NCI-H2107 treated with DMSO at 0.1 percent for 48 hours (cell line): ENCODE results near the gene THBS2.
A peak's percentile ranks its signal among the peaks of the same experiment; 100 is the strongest.
"Not testable (repeated sequence)": the region's sequence is repeated elsewhere in the genome, so short reads cannot be mapped to it uniquely, and the experiment has no call there.

Experiments
- DNase-seq: peaks from one replicate; lab custom pipeline; 2025; ENCODE audit not compliant: unreplicated experiment; lab: John Stamatoyannopoulos, UW

THBS2 gene

DNA sequence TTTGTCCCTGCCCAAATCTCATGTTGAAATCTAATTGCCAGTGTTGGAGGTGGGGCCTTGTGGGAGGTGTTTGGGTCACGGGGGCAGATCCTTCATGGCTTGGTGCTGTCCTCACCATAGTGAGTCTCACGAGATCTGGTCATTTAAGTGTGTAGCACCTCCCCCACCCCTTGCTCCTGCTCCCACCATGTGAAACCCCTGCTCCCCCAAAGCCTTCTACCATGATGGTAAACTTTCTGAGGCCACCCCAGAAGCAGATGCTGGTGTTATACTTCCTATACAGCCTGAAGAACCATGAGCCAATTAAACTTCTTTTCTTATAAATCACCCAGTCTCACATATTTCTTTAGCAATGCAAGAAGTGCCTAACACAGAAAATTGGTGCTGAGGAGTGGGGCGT, 19.9 kb upstream of the THBS2 start:
- no peak for DNase-seq

DNA sequence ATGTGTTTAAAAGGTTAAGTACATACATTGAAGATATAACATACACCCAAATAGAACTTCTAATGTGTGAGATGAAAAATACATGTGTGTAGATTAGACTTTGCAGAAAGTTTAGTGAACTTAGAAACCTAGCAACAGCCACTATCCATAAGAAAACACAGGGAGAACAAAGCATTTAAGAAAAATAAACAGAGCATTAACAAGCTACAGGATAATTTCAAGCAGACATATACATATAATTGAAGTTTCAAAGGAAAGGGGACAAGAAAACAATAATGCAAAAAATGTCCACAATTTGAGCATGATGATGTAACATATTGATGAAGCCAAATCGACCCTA, 18.2 kb upstream of the THBS2 start:
- DNase-seq = no peak

DNA sequence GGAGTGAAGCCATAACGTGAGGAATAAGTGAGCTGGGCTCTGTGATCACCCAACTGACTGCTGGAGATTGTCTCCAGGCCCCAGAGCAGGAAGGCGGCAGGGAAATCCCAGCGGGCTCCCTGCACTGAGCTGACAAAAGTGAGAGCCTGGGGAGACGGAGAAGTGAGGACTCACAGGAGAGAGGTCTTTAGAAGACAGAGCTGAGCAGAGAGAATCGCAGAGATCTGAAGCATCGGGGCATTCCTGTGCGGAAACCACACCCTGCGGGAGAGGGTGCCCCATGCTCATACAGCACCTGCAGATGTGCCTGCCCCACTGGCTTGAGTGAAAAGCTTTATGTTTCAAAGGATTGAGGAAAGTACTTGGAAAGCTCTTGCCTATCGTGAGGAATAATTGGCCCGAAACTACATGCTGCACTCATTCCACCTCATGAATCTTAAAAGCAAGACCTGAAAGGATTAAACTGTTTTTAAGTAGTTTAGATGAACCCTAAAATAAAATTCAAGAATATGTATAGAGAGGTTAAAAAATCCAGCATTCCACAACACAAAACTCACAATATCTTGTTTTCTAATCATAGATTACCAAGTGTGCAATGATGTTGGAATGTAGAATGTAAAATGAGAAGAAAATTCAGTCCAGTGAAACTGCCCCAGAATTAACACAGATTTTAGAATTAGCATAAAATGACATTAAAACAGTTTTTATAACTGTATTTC, 17.7 kb upstream of the THBS2 start:
- DNase-seq = no peak

DNA sequence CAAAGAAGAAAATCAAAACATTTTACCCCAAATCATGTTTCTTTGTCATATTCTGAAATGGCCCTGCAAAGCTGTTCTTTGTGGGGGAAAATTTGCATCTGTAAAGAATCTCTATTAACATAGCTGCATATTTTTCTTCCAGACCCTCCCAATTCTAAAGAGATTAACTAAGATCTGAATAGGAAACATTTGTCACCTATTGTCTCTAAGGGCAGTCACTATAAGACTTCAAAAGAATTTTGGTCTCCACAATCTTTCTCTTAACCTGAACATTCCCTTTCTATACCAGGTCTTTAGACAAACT, 16.4 kb upstream of the THBS2 start:
- not testable (repeated sequence) for DNase-seq

DNA sequence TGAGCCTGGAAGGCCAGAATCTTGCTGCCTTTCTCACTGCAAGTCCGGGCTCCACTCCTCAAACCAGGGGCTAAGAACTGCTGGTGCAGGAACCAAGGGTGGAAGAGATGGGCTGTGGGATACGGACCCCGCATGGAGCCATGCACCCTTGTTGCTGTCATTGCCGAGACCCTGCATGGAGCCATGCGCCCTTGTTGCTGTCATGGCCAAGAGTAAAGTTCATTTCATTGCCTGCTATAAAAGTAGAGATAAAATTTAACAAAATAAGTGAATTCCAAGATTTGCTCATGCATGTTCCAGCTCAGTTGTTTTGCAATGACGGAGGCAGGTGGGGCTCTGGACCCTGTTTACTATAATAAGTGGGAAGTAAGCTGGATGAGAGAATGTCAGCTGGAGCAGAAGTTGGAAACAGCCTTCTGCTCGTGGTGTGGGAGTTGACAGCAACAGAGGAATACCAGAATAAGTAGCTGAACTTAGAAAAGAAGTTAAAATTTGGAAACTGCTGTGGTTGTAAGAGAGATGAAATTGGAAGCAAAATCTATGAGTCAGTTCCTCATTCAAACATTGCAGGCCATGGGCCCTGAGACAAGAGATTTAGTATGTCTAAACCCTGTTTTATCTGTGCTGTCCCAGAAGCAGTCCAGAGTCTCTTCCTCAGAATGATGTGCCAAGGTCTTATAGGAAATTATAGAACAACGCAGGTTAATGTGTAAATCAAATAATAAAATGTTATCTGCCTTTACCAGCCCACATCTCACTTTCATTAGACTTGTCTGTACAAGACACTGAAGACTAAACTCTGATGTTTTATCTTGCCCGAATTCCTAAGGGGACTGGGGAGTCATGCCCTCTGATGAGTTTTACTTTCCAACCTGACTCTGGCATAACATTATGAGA, 15.8 kb upstream of the THBS2 start:
- DNase-seq = no peak

DNA sequence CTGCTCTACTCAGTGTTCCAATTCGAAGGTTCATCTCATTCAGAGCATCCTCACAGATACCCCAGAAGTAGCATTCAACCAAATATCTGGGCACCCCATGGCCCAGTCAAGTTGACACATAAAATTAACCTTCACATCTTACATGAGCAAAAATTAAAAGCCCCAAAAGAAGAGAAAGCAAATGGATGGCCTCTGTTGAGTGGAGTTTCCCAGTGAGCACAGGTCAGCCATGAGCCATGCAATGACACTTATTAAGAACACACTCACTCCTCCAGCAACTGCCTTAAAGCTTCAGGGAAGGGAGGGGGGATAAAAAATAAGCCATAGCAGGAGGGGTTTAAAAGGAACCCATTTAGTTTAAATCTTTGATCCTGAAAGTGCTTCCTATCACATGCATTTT, 14.6 kb upstream of the THBS2 start:
- no peak for DNase-seq

DNA sequence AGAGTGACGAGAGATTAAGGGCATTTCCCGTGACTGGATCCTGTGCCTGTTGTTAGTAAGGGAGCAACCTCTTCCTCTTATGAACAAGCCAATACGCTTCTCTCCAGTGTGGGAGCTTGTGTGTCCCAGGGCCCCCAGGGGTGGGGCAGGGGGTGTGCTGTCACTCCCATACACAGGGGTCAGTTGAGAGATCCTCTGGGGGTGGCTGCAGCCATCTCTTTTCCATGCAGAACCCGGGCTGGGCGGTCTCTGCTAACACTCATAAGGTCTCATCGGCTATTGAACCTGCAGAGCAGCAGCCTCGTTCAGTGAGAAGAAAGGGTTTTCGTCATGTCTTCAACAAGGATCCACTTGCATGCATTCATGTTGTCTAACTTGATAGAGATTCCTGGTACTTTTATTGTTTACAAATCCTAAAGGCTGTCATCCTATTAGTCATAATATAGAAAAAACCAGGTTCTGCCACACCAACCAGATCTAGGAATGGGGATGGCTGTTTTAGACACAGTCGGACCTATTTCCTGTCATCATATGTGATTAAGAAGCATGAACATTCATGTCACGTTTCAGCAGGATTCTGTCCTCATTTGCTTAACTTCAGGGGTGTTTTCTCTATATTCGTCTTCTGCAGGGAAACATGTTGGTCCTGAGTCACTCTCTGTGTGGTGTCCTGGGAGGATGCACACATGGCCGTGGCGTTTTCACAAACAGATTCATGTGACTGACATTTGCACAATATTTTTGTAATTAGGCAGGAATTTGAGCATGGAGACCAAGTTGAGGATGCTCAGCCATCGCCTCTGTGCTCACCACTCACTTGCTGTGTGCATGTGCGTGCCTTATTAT, 13.3 kb upstream of the THBS2 start:
- no peak for DNase-seq

DNA sequence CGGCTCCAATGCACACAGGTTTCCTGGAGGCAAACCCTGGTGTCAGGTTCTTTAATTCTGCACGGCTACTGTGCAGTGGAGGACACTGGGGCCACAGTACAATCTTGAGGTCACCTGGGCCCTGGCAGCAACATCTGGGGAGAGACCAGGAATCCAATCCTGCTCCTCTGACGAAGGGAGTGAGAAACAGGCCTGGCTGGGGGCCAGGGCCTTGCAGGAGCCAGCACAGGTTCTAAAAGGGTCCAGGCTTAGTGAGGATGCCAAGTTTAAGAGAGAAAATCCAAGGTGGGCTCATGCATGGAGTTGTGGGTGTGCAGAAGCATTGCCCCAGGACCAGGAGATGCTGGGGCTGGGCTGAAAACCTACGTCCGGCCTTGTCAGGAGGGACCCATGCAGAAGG, 12.6 kb upstream of the THBS2 start:
- DNase-seq = no peak

DNA sequence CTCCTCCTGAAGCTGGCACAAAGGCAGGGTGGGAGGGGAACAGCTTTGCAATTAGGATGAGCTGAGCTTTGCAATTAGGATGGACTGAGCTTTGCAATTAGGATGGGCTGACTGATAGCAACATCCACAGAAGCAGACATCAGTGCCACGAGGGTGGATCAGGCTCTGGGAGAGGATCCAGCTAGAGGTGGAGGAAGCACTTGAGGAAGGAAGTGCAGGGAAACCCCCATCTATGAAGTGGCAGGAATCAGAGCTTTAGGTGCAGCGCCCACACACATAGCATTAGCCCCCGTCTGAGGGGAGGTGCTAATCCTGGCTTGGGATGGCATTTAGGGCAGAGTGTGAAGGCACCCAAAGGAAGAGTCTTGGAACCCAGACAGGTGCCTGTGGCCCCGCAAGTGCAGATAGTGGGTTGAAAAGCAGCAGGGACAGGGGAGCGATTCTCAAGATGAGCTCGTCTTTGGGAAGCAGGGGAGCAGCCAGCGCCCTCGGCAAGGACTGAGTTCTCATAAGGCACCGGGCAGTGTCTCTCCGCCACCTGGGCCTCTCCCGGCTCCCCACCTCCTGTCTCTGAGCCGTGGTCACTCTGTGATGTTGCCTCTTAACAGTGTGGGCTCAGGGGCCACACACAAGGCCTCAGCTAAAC, 12.0 kb upstream of the THBS2 start:
- DNase-seq = no peak

DNA sequence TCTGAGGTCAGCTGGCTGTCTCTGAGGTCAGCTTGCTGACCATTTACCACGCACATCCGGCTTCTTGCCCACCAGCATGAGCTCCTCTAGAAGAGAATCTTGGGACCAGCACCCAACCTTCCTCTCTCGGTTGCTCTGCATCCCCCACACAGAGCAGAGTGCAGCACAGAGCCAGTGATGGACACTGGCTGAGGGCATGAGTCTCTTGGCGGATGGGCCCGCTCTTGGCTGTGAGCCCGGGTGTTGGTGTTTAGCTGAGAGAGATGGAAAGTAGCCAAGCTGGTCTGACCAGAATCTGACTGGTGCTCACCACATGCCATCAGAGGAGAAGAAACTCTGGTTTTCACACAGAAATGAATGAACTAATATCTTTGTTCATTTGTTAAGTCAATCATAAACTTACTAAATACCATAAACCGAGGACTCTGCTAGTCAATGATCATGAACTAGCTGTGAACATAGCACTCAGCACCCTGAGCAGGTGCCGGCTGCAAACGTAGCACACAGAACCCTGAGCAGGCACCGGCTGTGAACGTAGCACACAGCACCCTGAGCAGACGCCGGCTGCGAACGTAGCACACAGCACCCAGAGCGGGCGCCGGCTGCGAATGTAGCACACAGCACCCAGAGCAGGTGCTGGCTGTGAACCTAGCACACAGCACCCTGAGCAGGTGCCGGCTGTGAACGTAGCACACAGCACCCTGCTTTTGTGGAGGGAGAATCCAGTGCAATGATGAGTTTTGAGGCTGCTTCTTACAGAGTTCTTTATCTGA, 10.4 kb upstream of the THBS2 start:
- no peak for DNase-seq

DNA sequence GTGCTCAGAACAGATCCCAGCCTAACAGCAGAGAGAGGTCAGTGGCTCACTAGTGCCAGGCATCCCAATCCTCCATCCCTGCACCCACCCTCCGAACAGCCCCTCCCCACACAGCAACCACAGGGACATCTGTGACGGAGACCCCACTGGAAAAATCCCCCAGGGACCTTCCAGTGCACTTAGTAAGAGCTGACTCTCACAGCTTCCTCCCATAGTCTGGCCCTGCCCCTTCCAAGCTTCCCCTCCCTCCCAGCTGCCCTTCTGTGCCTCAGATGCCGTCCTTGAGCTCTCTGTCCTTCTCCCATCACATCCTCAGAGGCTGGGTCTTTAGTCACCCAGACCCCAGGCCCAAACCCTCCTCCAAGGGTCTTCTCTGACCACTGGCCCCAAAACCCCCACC, 9.7 kb upstream of the THBS2 start:
- DNase-seq = no peak

DNA sequence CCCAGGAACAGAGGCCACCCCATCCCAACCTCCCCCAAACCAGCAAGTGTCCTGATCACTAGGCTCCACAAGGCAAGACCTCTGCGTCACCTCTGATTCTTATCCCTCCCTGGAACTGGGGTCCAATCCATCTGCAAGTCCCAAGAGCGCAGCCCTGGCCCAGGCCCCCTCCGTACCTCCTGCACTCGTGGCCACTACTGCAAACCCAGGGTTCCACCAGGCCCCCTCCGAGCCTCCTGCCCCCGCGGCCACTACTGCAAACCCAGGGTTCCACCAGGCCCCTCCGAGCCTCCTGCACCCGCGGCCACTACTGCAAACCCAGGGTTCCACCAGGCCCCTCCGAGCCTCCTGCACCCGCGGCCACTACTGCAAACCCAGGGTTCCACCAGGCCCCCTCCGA, 9.0 kb upstream of the THBS2 start:
- not testable (repeated sequence) for DNase-seq

DNA sequence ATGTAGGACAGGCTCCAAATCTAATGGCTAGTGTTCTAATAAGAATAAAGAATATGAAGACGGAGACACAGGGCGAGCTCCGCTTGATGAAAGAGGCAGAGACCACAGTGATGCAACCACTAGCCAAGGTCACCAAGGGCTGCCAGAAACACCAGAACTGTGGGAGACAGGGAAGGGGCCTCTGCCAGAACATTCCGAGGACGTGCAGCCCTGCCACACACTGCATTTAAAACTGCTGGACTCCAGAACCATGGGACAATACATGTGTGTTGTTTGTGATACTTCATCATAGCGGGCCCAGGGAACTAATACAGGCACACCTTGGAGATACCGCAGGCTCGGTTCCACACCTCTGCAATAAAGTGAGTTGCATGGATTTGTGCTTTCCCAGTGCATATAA, 2.9 kb upstream of the THBS2 start:
- DNase-seq = no peak

DNA sequence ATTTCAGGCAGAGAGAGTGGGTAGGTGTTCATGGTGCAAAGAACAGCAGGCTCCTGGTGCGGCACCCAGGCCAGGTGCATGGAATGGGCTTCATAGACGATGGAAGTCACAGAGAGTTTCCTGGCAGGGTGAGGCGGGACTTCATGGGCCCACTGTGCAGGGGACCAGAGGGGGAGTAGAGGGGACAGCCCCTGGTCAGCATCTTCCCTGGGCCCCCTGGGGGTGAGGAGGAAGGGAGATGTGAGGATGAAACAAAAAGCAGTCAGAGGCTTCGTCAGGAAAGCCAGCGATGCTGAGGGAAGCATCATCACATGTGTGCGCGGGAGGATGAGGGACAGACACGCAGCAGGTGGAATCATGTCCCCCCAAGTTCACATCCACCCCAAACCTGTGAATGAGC, 2.4 kb upstream of the THBS2 start:
- no peak for DNase-seq

DNA sequence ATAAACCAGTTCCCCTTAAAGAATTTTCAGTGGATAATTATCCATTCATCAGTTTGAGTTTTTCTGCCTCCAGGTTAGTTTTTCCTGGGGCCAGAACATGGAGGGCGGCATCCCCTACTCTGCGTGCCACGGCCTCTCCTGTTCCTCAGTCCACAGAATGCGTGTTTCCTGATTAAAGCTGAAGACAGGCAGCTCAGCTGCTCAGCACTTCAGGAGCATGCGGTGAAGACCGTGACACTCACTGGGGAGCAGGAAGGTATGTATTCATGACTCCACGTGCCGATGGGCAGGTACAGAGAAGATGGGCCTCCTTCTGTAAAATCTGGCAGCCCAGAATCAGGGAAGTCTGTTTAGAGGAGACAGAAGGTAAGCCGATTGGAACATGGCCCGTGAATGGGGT, 2.0 kb upstream of the THBS2 start:
- DNase-seq = no peak

DNA sequence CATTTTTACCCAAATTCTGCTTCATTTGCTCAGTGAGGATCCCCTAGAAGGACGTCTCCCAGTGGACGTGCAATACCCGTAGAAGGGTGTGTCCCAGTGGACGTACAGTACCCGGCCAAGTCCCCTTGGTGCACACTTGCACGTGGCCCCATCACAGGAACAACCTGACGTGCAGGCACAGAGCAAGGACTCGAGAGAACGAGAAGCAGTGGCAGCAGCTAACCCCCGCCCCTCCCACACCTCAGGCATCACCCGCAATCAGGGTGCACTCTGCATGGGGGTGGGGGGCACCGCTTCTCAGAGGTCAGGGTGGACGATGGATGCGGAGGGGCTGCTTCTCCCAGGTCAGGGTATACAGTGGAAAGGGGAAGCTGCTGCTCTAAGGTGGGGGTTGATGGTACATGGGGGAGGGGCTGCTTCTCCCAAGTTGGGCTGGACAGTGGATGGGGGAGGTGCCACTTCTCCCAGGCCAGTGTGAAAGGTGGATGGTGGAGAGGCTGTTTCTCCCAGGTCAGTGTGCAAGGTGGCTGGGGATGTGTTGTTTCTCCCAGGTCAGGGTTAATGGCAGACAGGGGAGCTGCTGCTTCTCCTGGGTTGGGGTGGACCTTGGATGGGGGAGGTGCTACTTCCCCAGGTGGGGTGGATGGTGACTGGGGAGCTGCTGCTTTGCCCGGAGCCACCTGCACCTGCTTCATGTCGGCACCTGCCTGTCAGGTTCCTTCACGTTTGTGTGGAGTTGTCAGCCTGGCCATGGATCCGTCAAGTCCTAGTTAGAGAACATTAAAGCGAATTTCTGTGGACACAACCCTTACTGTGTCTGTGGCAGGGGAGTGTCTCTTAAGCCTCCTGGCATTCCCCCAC, 1.0 kb upstream of the THBS2 start:
- DNase-seq = peak; percentile 18

DNA sequence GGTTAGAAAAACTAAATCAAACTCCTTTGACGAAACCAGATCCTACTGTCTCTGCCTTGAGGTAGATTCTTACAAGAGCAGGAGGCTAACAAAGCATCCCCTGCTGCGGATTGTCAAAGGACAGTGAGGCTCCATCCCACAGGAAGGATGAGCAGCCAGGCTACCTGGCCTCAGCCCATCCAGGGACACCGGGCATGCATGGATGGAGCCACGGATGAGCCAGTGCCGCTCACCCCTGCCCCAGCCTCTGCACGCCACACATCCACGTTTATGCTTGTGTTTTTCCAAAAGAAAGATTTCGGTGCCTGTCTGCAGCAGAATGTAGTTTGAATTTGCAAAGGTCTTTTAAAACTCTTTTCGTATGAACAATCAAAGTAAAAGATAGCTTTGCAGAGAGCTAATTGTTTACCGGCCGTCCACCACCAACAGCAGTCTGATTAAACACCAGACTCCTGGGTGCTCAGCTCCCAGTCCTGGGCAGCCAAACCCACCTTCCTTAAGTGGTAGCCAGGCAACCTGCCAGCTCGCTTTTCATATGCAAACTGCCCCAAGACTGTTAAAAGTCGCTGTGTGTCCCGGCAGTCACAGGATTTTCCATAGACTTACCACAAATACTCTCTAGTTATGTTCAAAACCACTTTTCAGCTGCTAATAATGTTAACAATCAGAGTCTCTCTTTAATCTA, 999 bp downstream of the THBS2 start:
- peak; percentile 37 for DNase-seq

DNA sequence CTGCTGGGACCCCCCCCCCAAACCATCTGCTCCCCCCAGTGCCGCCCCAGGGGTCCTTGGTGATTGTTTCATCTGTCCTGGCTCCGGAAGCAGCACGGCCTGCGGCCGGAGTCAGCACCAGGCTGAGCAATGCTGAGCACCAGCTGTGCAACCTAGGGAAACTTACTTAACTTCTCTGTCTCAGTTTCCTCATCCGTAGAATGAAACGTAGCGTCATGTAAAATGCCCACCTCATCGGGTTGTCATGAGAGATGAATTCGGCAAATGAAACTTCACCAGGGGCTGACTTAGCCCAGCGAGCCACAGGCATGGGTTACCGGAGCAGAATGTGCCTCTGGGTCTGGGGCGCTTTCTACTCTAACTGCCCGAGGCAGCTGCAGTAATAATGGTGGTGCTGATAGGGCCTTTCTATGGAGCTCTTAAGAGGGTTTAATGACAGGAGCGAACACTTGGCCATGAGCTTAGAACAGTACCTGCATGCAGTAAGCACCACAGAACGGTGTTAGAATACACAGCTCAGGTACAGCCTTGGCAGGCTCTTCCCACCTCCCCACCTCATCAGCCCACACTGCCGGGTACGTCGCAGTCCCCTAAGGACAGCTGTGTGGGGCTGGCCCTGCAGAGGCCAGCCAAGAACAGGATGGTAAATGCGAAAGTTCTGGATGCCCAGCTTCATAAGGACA, 1.7 kb downstream of the THBS2 start:
- peak; percentile 22 for DNase-seq

DNA sequence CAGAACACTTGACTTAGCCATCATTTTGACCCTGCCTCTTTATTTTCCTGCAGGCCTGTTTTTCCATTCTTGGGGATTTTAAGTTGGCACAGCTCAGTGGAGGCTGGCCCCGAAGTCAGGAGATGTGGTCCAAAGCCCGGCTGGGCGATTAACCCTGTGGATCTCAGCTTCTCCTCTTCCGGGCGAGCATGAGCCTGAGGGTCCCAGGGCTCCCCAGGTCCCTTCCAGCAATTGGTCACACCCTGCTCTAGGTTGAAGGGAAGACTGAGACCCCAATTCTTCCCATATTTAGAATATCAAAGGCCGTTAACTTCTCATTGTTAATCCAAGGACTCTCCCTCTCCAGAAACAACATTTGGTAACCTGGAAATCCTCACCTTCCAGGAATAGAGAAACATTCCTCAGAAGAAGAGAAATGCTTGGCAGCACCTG, 2.3 kb downstream of the THBS2 start:
- DNase-seq = no peak
